ENCODE results near the gene NFXL1. TPM values are rescaled to one million over a fixed set of nuclear protein-coding genes. Genes with fewer than 3 reads are reported as not detected.

Gene NFXL1
- total RNA-seq, 4 donors from 2014 or later: 7.8 to 12.8 (median 9.3) TPM

GRCh38 chr4:47882228-47882627 lies 32.2 kb downstream of the NFXL1 start:
- Histone ChIP-seq H3K36me3 (peaks cover 0 to 85% of the 10 kb centered on the region in 2 donors), H3K27ac (no peak overlapping the region), H3K27me3 (no peaks in the 10 kb centered on the region), H3K4me1 (no peaks in the 10 kb centered on the region), H3K4me3 (no peak overlapping the region), H3K9me3 (no peaks in the 10 kb centered on the region)
- TF ChIP-seq CTCF (IDR thresholded peaks at IDR 0.05) (no peak), POLR2AphosphoS5 (IDR thresholded peaks at IDR 0.05) (no peak), POLR2A (IDR thresholded peaks at IDR 0.05) (no peak), EP300 (IDR thresholded peaks at IDR 0.05) (no peak)
- no peak for ATAC-seq
- WGBS, 2 donors (ENCODE audit: low coverage in 1 of 2): 84 to 85% methylated on average over 3 of the region's 3 CpGs

GRCh38 chr4:47879458-47879857 lies 34.9 kb downstream of the NFXL1 start:
- no peaks in the 10 kb centered on the region for H3K9me3 ChIP-seq
- ATAC-seq: no peak
- H3K27me3 ChIP-seq: no peaks in the 10 kb centered on the region
- no peaks in the 10 kb centered on the region for H3K4me1 ChIP-seq
- H3K36me3 ChIP-seq: peaks cover 0 to 85% of the 10 kb centered on the region in 2 donors
- TF ChIP-seq CTCF (IDR thresholded peaks at IDR 0.05) (no peak), POLR2AphosphoS5 (IDR thresholded peaks at IDR 0.05) (no peak), EP300 (IDR thresholded peaks at IDR 0.05) (no peak), POLR2A (IDR thresholded peaks at IDR 0.05) (no peak)
- H3K27ac ChIP-seq: no peak overlapping the region
- no peak overlapping the region for H3K4me3 ChIP-seq

GRCh38 chr4:47876784-47877546 lies 37.4 kb downstream of the NFXL1 start:
- 82 to 88% methylated on average over 3 of the region's 3 CpGs for WGBS, 2 donors (ENCODE audit: low coverage in 1 of 2)
- Histone ChIP-seq H3K4me3 (no peak overlapping the region), H3K27me3 (no peaks in the 10 kb centered on the region), H3K27ac (no peak overlapping the region), H3K9me3 (peaks cover 0 to 16% (median 0%) of the 10 kb centered on the region in 3 donors), H3K4me1 (no peaks in the 10 kb centered on the region), H3K36me3 (peaks cover 5 to 85% of the 10 kb centered on the region in 2 donors)
- TF ChIP-seq EP300 (IDR thresholded peaks at IDR 0.05): no peak
- no peak for TF ChIP-seq CTCF (IDR thresholded peaks at IDR 0.05)
- ATAC-seq: no peak

- Histone ChIP-seq H3K36me3 (peaks cover 5 to 81% of the 10 kb centered on the region in 2 donors), H3K9me3 (peaks cover 0 to 16% (median 0%) of the 10 kb centered on the region in 3 donors), H3K27me3 (no peaks in the 10 kb centered on the region), H3K27ac (no peak overlapping the region), H3K4me1 (no peaks in the 10 kb centered on the region), H3K4me3 (no peak overlapping the region)
- TF ChIP-seq POLR2AphosphoS5 (IDR thresholded peaks at IDR 0.05) (no peak), EP300 (IDR thresholded peaks at IDR 0.05) (no peak), CTCF (IDR thresholded peaks at IDR 0.05) (no peak), POLR2A (IDR thresholded peaks at IDR 0.05) (no peak)
- no peak for ATAC-seq
Observed at GRCh38 chr4:47876310-47876709, 38.1 kb downstream of the NFXL1 start.

GRCh38 chr4:47873877-47874541 lies 40.4 kb downstream of the NFXL1 start:
- H3K9me3 ChIP-seq: peaks cover 0 to 16% (median 0%) of the 10 kb centered on the region in 3 donors
- peaks cover 5 to 78% of the 10 kb centered on the region in 2 donors for H3K36me3 ChIP-seq
- no peak overlapping the region for H3K4me3 ChIP-seq
- ATAC-seq: no peak
- TF ChIP-seq EP300 (IDR thresholded peaks at IDR 0.05): no peak
- no peak for TF ChIP-seq CTCF (IDR thresholded peaks at IDR 0.05)
- no peak for TF ChIP-seq POLR2AphosphoS5 (IDR thresholded peaks at IDR 0.05)
- TF ChIP-seq POLR2A (IDR thresholded peaks at IDR 0.05): no peak
- no peaks in the 10 kb centered on the region for H3K4me1 ChIP-seq
- H3K27ac ChIP-seq: no peak overlapping the region
- WGBS, 2 donors (ENCODE audit: low coverage in 1 of 2): 97 to 100% methylated on average over 2 to 3 of the region's 3 CpGs
- H3K27me3 ChIP-seq: no peaks in the 10 kb centered on the region

Measured in gastroesophageal sphincter (tissue), 4 donors.